ENCODE measurements around the gene MUC5B.

DNA sequence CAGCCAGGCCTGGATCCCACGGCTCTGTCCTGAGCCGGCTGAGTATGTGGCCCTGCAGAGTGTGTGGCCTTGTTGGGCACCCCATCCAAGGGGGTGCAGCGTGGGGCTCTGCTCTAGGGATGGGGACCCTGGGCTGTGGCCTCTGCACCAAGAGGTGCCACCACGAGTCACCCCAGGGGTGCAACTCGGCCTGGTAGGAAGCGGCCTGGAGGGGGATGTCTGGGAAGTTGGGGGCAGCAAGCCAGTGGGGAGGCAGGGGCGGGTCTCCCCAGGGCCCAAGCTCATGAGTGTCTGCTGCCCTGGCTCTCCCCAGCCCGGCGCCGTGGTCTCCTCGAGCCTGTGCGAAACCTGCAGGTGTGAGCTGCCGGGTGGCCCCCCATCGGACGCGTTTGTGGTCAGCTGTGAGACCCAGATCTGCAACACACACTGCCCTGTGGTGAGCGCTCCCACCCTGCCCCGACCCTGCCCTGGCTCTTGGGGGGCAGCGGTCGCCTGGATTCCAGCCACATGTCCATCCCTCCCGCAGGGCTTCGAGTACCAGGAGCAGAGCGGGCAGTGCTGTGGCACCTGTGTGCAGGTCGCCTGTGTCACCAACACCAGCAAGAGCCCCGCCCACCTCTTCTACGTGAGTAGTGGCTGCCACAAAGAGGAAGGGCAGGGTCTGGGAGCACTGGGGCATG is 24.2 kb upstream of the MUC5B start:
- TF ChIP-seq CREM (CRISPR knock-in tag; IDR thresholded peaks at IDR 0.05) (no peak), NR1H2 (CRISPR knock-in tag; IDR thresholded peaks at IDR 0.05) (no peak), CREB1 (CRISPR knock-in tag; IDR thresholded peaks at IDR 0.05) (no peak)

All from WTC11 (cell line).